ENCODE measurements around the gene ASB3.

- TF ChIP-seq CTCF (IDR thresholded peaks at IDR 0.05) = no peak
- TF ChIP-seq POLR2A (IDR thresholded peaks at IDR 0.05) = no peak
These were observed 33.7 kb downstream of the ASB3 start for GRCh38 chr2:53753041-53753440.

Data from lower leg skin (tissue), 3 donors.